Spinal cord (tissue), 10 donors: ENCODE data around the gene TCN2. TPM values are rescaled to one million over a fixed set of nuclear protein-coding genes. Genes with fewer than 3 reads are reported as not detected.

Experiments
- DNase-seq, 6 donors: peaks; one replicate each; pipeline versions ENCODE4 v3.0.0 to v3.0.0-alpha.2; 2013 to 2015; ENCODE audit warnings: low spot score in 6 of 6, low read depth in 4 of 6
- H3K27ac ChIP-seq: one replicate; pipeline ENCODE4 v1.5.1; 2013; ENCODE audit warnings: low read depth, low read length, control low read depth
- H3K27me3 ChIP-seq: one replicate; pipeline ENCODE4 v1.6.1; 2013; ENCODE audit warnings: low read length; ENCODE audit not compliant: control insufficient read depth, insufficient read depth
- H3K36me3 ChIP-seq: one replicate; pipeline ENCODE4 v1.6.1; 2013; ENCODE audit warnings: low read length; ENCODE audit not compliant: control insufficient read depth, insufficient read depth
- H3K4me1 ChIP-seq: one replicate; pipeline ENCODE4 v1.6.1; 2013; ENCODE audit warnings: low read length; ENCODE audit not compliant: control insufficient read depth, insufficient read depth
- H3K4me3 ChIP-seq: one replicate; pipeline ENCODE4 v1.5.1; 2013; ENCODE audit warnings: low read depth, low read length, control low read depth
- H3K9me3 ChIP-seq: one replicate; pipeline ENCODE4 v1.6.1; 2013; ENCODE audit warnings: low read length; ENCODE audit not compliant: control insufficient read depth, insufficient read depth
- WGBS: methylation state at CpG from one replicate; pipeline ENCODE4 v1.1.5; 2013; ENCODE audit warnings: missing lambda C conversion rate; ENCODE audit not compliant: insufficient coverage; 5-methylcytosine and 5-hydroxymethylcytosine counted together
- polyA plus RNA-seq, 2 donors: library from polyadenylated mRNA; unstranded; fragments of 120-200 nt; gene quantifications; one replicate each; pipeline ENCODE4 v1.2.1, GENCODE V29; 2013; ENCODE audit not compliant: insufficient read length in 2 of 2
- total RNA-seq, 2 donors: library from RNA; depleted of rRNA in 1 of 2; stranded (reverse); fragments of 120-200 nt in 1 of 2; fragments of >200 nt in 1 of 2; gene quantifications; one replicate each; pipeline versions ENCODE4 v1.2.3 to v1.2.4, GENCODE V29; 2013 to 2014
- donor health status: healthy.

Gene TCN2
- total and polyA plus RNA-seq, 4 donors, result 29.9 to 118 (median 47.3) TPM

GRCh38 chr22:30605449-30606110 is 1.4 kb upstream of the TCN2 start:
- H3K4me1 ChIP-seq, result peaks cover 40% of the 10 kb centered on the region
- no peaks in the 10 kb centered on the region for H3K9me3 ChIP-seq
- peaks cover 3% of the 10 kb centered on the region for H3K36me3 ChIP-seq
- H3K27me3 ChIP-seq, result no peaks in the 10 kb centered on the region
- H3K4me3 ChIP-seq, result no peak overlapping the region
- DNase-seq, result peak in 2 of 6 donors; percentile 44
- 19% methylated on average over 3 of the region's 9 CpGs for WGBS
- H3K27ac ChIP-seq, result no peak overlapping the region

- 22% methylated on average over 1 of the region's 7 CpGs for WGBS
- Histone ChIP-seq H3K27ac (peak overlapping the region; percentile 83), H3K4me3 (peak overlapping the region; percentile 78), H3K36me3 (peaks cover 16% of the 10 kb centered on the region), H3K4me1 (peaks cover 40% of the 10 kb centered on the region), H3K27me3 (no peaks in the 10 kb centered on the region), H3K9me3 (no peaks in the 10 kb centered on the region)
- DNase-seq, result no peak
These were observed 441 bp downstream of the TCN2 start for GRCh38 chr22:30607300-30607930.

- Histone ChIP-seq H3K4me3 (peak overlapping the region; percentile 78), H3K27ac (no peak overlapping the region)
- WGBS, result 71% methylated on average over 6 of the region's 7 CpGs
These were observed 965 bp downstream of the TCN2 start for GRCh38 chr22:30607939-30608338.

GRCh38 chr22:30609260-30610185 is 2.5 kb downstream of the TCN2 start:
- Histone ChIP-seq H3K9me3 (no peaks in the 10 kb centered on the region), H3K27me3 (no peaks in the 10 kb centered on the region), H3K27ac (peak overlapping the region; percentile 36), H3K36me3 (peaks cover 36% of the 10 kb centered on the region), H3K4me1 (peaks cover 40% of the 10 kb centered on the region), H3K4me3 (no peak overlapping the region)
- DNase-seq, result peak in 1 of 6 donors; percentile 45
- WGBS, result 57% methylated on average over 14 of the region's 17 CpGs

More at GRCh38 chr22:30607939-30608338, 965 bp downstream of the TCN2 start:
- peak in 1 of 6 donors; percentile 3 for DNase-seq
- peaks cover 40% of the 10 kb centered on the region for H3K4me1 ChIP-seq
- peaks cover 20% of the 10 kb centered on the region for H3K36me3 ChIP-seq
- no peaks in the 10 kb centered on the region for H3K9me3 ChIP-seq
- no peaks in the 10 kb centered on the region for H3K27me3 ChIP-seq

GRCh38 chr22:30610299-30610698 is 3.3 kb downstream of the TCN2 start:
- H3K9me3 ChIP-seq, result no peaks in the 10 kb centered on the region
- H3K4me3 ChIP-seq, result no peak overlapping the region
- H3K27me3 ChIP-seq, result no peaks in the 10 kb centered on the region
- H3K4me1 ChIP-seq, result peaks cover 39% of the 10 kb centered on the region
- DNase-seq, result no peak
- 50% methylated on average over 5 of the region's 7 CpGs for WGBS
- no peak overlapping the region for H3K27ac ChIP-seq
- peaks cover 42% of the 10 kb centered on the region for H3K36me3 ChIP-seq

- 93% methylated on average over 3 of the region's 3 CpGs for WGBS
- DNase-seq, result no peak
These were observed 4.2 kb downstream of the TCN2 start for GRCh38 chr22:30611197-30611596.

GRCh38 chr22:30612789-30613188 is 5.8 kb downstream of the TCN2 start:
- no peak overlapping the region for H3K27ac ChIP-seq
- DNase-seq, result no peak
- 88% methylated on average over 6 of the region's 8 CpGs for WGBS
- H3K36me3 ChIP-seq, result peaks cover 67% of the 10 kb centered on the region
- no peaks in the 10 kb centered on the region for H3K9me3 ChIP-seq
- no peaks in the 10 kb centered on the region for H3K27me3 ChIP-seq
- no peak overlapping the region for H3K4me3 ChIP-seq
- peaks cover 18% of the 10 kb centered on the region for H3K4me1 ChIP-seq

More at GRCh38 chr22:30611197-30611596, 4.2 kb downstream of the TCN2 start:
- no peaks in the 10 kb centered on the region for H3K9me3 ChIP-seq
- no peak overlapping the region for H3K27ac ChIP-seq
- no peaks in the 10 kb centered on the region for H3K27me3 ChIP-seq
- H3K4me3 ChIP-seq, result no peak overlapping the region
- peaks cover 51% of the 10 kb centered on the region for H3K36me3 ChIP-seq
- H3K4me1 ChIP-seq, result peaks cover 34% of the 10 kb centered on the region

- Histone ChIP-seq H3K27ac (no peak overlapping the region), H3K4me3 (no peak overlapping the region), H3K9me3 (no peaks in the 10 kb centered on the region), H3K36me3 (peaks cover 80% of the 10 kb centered on the region), H3K27me3 (no peaks in the 10 kb centered on the region), H3K4me1 (peaks cover 6% of the 10 kb centered on the region)
- 97% methylated on average over 3 of the region's 7 CpGs for WGBS
- no peak for DNase-seq
These were observed 7.3 kb downstream of the TCN2 start for GRCh38 chr22:30614268-30614667.

GRCh38 chr22:30614879-30615278 is 7.9 kb downstream of the TCN2 start:
- no peak for DNase-seq
- Histone ChIP-seq H3K36me3 (peaks cover 82% of the 10 kb centered on the region), H3K27me3 (no peaks in the 10 kb centered on the region), H3K4me1 (no peaks in the 10 kb centered on the region), H3K9me3 (no peaks in the 10 kb centered on the region), H3K4me3 (no peak overlapping the region), H3K27ac (no peak overlapping the region)
